Pancreas (tissue), 10 donors: ENCODE measurements around the gene DNAJB8. TPM values are rescaled to one million over a fixed set of nuclear protein-coding genes. Genes with fewer than 3 reads are reported as not detected.
A peak's percentile ranks its signal among the peaks of the same experiment; 100 is the strongest.

Experiments
- ATAC-seq, 4 donors: fragments of 200-7000 bp; cut with Tn5 transposase; one replicate each; pipeline versions ENCODE4 v1.8.0 to v1.9.1; 2020; ENCODE audit warnings: mild to moderate bottlenecking in 4 of 4, moderate library complexity in 4 of 4
- DNase-seq, 6 donors: peaks; one replicate each; pipeline ENCODE4 v3.0.0-alpha.2; 2020
- FAIRE-seq: peaks from 2 replicates; lab custom pipeline; 2012; peaks lifted over from hg19 to GRCh38; lab: Jason Lieb, UNC
- H3K27ac ChIP-seq, 4 donors: fragments of 200-600 bp; sonication (generic); 1 replicate in 3 of 4; 2 replicates in 1 of 4; pipeline versions ENCODE4 v1.5.0 to v1.8.0; 2020
- H3K27me3 ChIP-seq, 4 donors: fragments of 200-600 bp; one replicate each; pipeline ENCODE4 v1.8.0; 2021
- H3K36me3 ChIP-seq, 3 donors: fragments of 200-600 bp; sonication (generic) in 1 of 3; one replicate each; pipeline versions ENCODE4 v1.5.0 to v1.8.0; 2020 to 2021
- H3K4me1 ChIP-seq, 3 donors: fragments of 200-600 bp; one replicate each; pipeline ENCODE4 v1.8.0; 2021
- H3K4me3 ChIP-seq, 4 donors: fragments of 200-600 bp; sonication (generic) in 2 of 4; one replicate each; pipeline versions ENCODE4 v1.5.0 to v1.8.0; 2020 to 2021
- H3K9me3 ChIP-seq, 4 donors: fragments of 200-600 bp; one replicate each; pipeline ENCODE4 v1.8.0; 2021
- WGBS, 2 donors: extraction: QIAGEN DNeasy Blood & Tissue Kit; methylation state at CpG; one replicate each; pipeline ENCODE4 v1.1.7; 2013; 5-methylcytosine and 5-hydroxymethylcytosine counted together
- intact Hi-C, 3 donors: fragments of 100-400 bp; cut with DNase I; formaldehyde crosslinking; loops; one replicate each; pipeline versions ENCODE4 v1.11.1 to v1.14.2; 2022
- polyA plus RNA-seq, 2 donors: library from polyadenylated mRNA; stranded (reverse); fragments of 200-250 nt; gene quantifications; one replicate each; pipeline ENCODE4 v1.2.3, GENCODE V29; 2013
- total RNA-seq, 6 donors: library from RNA; stranded (reverse); fragmentation: NEBNext Ultra II Directional in 4 of 6; extraction: Animal tissue kit (Norgen Biotek cat#: 25700) in 4 of 6; gene quantifications; one replicate each; pipeline versions ENCODE4 v1.2.1 to v1.2.4, GENCODE V29; 2021 to 2023
- TF ChIP-seq, protein P1 (sequence below), 4 donors: fragments of 200-600 bp; sonication (generic) in 3 of 4; IDR thresholded peaks; one replicate each; pipeline versions ENCODE4 v1.5.0 to v1.8.0; 2021; ENCODE audit warnings: antibody characterized with exemption in 4 of 4
- donor health status: healthy with polysubstance abuse.
- donor health status: DM: no; HTN: no; CAD: no; lungs with moderate emphysema.
- donor health status: DM: no; HTN: no; CAD: no.
- donor health status: control.
- donor health status: control.
- donor health status: Bipolar disorder and iron deficiency.
- donor health status: DM: yes; HTN: yes; CAD: no.
- donor health status: DM: no; HTN: no; CAD: no.
- donor health status: DM: no; HTN: no; CAD: no.
- donor health status: DM: yes; HTN: yes; CAD: no.

DNAJB8 gene
- total and polyA plus RNA-seq, 8 donors, result not detected

DNA sequence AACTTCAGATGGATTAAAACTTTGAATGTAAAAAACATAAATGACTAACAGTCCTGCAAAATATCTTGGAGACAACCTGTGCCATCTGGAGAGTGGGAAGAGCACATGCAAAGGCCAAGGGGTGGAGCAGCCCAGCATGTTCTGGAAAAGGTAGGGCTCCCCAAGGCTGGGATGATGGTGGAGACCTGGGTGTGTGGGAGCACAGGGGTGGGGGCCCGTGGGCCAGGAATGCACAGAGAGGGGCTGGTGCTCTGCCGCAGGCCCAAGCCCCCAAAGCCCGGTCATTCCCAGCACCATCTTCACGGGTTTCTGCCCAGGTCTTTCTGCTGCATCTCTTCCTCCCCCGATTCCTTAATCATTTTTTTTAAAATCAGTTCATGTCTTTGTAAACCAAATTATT, 36.0 kb upstream of the DNAJB8 start:
- no peaks in the 10 kb centered on the region for H3K9me3 ChIP-seq
- 90 to 92% methylated on average over 5 of the region's 5 CpGs for WGBS, 2 donors
- H3K36me3 ChIP-seq, result no peaks in the 10 kb centered on the region
- ATAC-seq, result no peak
- H3K4me1 ChIP-seq, result no peaks in the 10 kb centered on the region
- intact Hi-C loops, result no loop called here
- no peak for FAIRE-seq
- TF ChIP-seq, protein P1, sequence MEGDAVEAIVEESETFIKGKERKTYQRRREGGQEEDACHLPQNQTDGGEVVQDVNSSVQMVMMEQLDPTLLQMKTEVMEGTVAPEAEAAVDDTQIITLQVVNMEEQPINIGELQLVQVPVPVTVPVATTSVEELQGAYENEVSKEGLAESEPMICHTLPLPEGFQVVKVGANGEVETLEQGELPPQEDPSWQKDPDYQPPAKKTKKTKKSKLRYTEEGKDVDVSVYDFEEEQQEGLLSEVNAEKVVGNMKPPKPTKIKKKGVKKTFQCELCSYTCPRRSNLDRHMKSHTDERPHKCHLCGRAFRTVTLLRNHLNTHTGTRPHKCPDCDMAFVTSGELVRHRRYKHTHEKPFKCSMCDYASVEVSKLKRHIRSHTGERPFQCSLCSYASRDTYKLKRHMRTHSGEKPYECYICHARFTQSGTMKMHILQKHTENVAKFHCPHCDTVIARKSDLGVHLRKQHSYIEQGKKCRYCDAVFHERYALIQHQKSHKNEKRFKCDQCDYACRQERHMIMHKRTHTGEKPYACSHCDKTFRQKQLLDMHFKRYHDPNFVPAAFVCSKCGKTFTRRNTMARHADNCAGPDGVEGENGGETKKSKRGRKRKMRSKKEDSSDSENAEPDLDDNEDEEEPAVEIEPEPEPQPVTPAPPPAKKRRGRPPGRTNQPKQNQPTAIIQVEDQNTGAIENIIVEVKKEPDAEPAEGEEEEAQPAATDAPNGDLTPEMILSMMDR (IDR thresholded peaks at IDR 0.05), result no peak
- H3K27me3 ChIP-seq, result no peaks in the 10 kb centered on the region
- peak in 1 of 6 donors; percentile 19 for DNase-seq
- H3K27ac ChIP-seq, result no peak overlapping the region
- H3K4me3 ChIP-seq, result no peak overlapping the region

DNA sequence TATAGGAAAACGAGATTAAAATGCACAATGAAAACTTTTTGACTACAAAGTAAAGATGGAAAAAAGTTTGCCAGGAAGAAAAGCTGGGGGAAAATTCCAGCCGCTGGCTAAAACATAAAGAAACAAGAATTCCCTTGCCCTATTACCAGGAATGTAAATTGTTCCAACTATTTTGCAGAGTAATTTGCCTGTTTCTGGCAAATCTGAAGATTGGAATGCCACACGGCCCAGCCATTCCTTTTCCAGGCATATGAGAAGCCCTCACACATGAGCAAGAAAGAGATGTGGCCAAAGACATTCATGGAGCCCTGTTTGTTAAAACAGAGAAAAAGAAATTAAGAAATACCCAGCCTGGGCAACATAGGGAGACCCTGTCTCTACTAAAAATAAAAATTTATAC, 34.7 kb upstream of the DNAJB8 start:
- no peaks in the 10 kb centered on the region for H3K4me1 ChIP-seq
- WGBS, 2 donors, result 72 to 75% methylated on average over 3 of the region's 3 CpGs
- no peaks in the 10 kb centered on the region for H3K9me3 ChIP-seq
- TF ChIP-seq, protein P1 (IDR thresholded peaks at IDR 0.05), result no peak
- no peak for FAIRE-seq
- intact Hi-C loops, result no loop called here
- no peak for DNase-seq
- no peaks in the 10 kb centered on the region for H3K27me3 ChIP-seq
- no peaks in the 10 kb centered on the region for H3K36me3 ChIP-seq
- H3K4me3 ChIP-seq, result no peak overlapping the region
- H3K27ac ChIP-seq, result no peak overlapping the region
- ATAC-seq, result no peak

- no peak for DNase-seq
- intact Hi-C loops, result no loop called here
- no peak overlapping the region for H3K4me3 ChIP-seq
- no peaks in the 10 kb centered on the region for H3K27me3 ChIP-seq
- TF ChIP-seq, protein P1 (IDR thresholded peaks at IDR 0.05), result no peak
- no peak for ATAC-seq
- H3K4me1 ChIP-seq, result no peaks in the 10 kb centered on the region
- H3K27ac ChIP-seq, result no peak overlapping the region
- FAIRE-seq, result no peak
- WGBS, 2 donors, result 89 to 91% methylated on average over 4 of the region's 4 CpGs
- H3K36me3 ChIP-seq, result no peaks in the 10 kb centered on the region
- H3K9me3 ChIP-seq, result no peaks in the 10 kb centered on the region
Measured at GRCh38 chr3:128500556-128500955, 33.9 kb upstream of the DNAJB8 start.

DNA sequence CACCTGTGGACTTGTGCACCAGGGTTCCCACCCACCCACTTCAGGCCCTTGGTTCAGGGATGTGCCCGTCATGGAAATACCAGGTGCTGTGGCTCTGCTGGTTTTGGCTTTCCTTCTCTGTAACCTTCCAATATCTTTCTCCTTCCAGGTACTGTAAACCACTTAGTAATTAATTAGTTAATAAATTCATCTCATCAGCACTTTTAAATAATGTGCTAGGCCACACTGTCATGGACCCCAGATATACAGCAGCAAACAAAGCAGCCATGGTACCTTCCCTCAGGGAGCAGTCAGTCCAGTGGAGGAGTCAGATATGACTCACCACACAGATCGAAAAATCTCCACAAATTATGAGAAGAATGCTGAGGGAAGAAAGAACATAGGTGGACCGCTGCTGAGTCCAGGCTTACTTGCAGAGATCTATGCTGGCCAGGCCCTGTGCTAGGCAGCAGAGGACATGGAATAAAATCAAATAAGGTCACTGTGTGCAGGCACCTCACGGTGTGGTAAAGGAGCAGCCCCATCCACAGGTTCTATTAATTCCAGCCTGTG, 33.1 kb upstream of the DNAJB8 start:
- 89 to 93% methylated on average over 4 of the region's 4 CpGs for WGBS, 2 donors
- TF ChIP-seq, protein P1 (IDR thresholded peaks at IDR 0.05), result no peak
- Histone ChIP-seq H3K27me3 (no peaks in the 10 kb centered on the region), H3K4me1 (no peaks in the 10 kb centered on the region), H3K9me3 (no peaks in the 10 kb centered on the region), H3K4me3 (no peak overlapping the region), H3K36me3 (no peaks in the 10 kb centered on the region), H3K27ac (no peak overlapping the region)
- intact Hi-C loops, result loop anchor here in 1 of 3 donors (5.0 kb wide), 1 partner anchor 72 kb away; no protein-coding TSS in a partner anchor
- DNase-seq (peak in 1 of 6 donors; percentile 2), ATAC-seq (no peak), FAIRE-seq (no peak)

GRCh38 chr3:128498901-128499530, 32.3 kb upstream of the DNAJB8 start:
- ATAC-seq (no peak), FAIRE-seq (no peak), DNase-seq (peak in 1 of 6 donors; percentile 15)
- no peaks in the 10 kb centered on the region for H3K36me3 ChIP-seq
- H3K27ac ChIP-seq, result no peak overlapping the region
- H3K9me3 ChIP-seq, result no peaks in the 10 kb centered on the region
- intact Hi-C loops, result loop anchor here in 1 of 3 donors (5.0 kb wide), 1 partner anchor 72 kb away; no protein-coding TSS in a partner anchor
- H3K4me1 ChIP-seq, result no peaks in the 10 kb centered on the region
- TF ChIP-seq, protein P1 (IDR thresholded peaks at IDR 0.05), result no peak
- 69 to 73% methylated on average over 15 of the region's 15 CpGs for WGBS, 2 donors
- no peaks in the 10 kb centered on the region for H3K27me3 ChIP-seq
- no peak overlapping the region for H3K4me3 ChIP-seq
